WTC11 (cell line): ENCODE measurements around the gene NDUFAF8. TPM values are rescaled to one million over a fixed set of nuclear protein-coding genes. Genes with fewer than 3 reads are reported as not detected.

Experiments used
- ATAC-seq: fragments of 200-7000 bp; cut with Tn5 transposase; 2 replicates; pipeline ENCODE4 v1.10.0; 2021; ENCODE audit warnings: mild to moderate bottlenecking, moderate library complexity
- CTCF ChIA-PET: fragments of 300-600 bp; sonication (Branson Sonifier 250); formaldehyde crosslinking; loops from one replicate; lab custom pipeline; 2021; ENCODE audit warnings: antibody characterized with exemption; lab: Charles Lee
- POLR2A ChIA-PET: fragments of 350-600 bp; sonication (Branson Sonifier 250); formaldehyde crosslinking; loops from one replicate; lab custom pipeline; 2021; ENCODE audit warnings: antibody characterized with exemption; lab: Charles Lee
- DNase-seq: peaks from one replicate; pipeline ENCODE4 v3.0.0; 2021; ENCODE audit warnings: low spot score
- H3K27ac Mint-ChIP-seq: 2 replicates; pipeline ENCODE4 v1.8.0; 2021; ENCODE audit warnings: mixed read lengths
- H3K27me3 Mint-ChIP-seq: 2 replicates; pipeline ENCODE4 v1.8.0; 2021; ENCODE audit warnings: low read depth, mild to moderate bottlenecking, moderate library complexity, mixed read lengths
- H3K36me3 Mint-ChIP-seq: 2 replicates; pipeline ENCODE4 v1.8.0; 2021; ENCODE audit warnings: mixed read lengths
- H3K4me1 Mint-ChIP-seq: 2 replicates; pipeline ENCODE4 v1.8.0; 2022; ENCODE audit warnings: mixed read lengths
- H3K4me3 Mint-ChIP-seq: 2 replicates; pipeline ENCODE4 v1.8.0; 2021; ENCODE audit warnings: mild to moderate bottlenecking, moderate library complexity, mixed read lengths
- H3K9me3 Mint-ChIP-seq: 2 replicates; pipeline ENCODE4 v1.8.0; 2021; ENCODE audit warnings: mixed read lengths
- CTCF ChIP-seq: fragments of 200-600 bp; IDR thresholded peaks from 2 replicates; pipeline ENCODE4 v1.8.0; 2022; ENCODE audit warnings: antibody characterized with exemption
- EMX1 ChIP-seq: fragments of 250-450 bp; sonication (Bioruptor Pico); IDR thresholded peaks from 2 replicates; pipeline ENCODE4 v1.8.0; 2021; ENCODE audit warnings: mild to moderate bottlenecking
- ERG ChIP-seq: fragments of 250-450 bp; sonication (Bioruptor Pico); IDR thresholded peaks from 2 replicates; pipeline ENCODE4 v1.8.0; 2021; ENCODE audit warnings: mild to moderate bottlenecking
- FOXP1 ChIP-seq: sonication (generic); formaldehyde crosslinking; IDR thresholded peaks from 2 replicates; pipeline ENCODE4 v1.8.0; 2022; ENCODE audit warnings: missing genetic modification reagents, mild to moderate bottlenecking, moderate library complexity, borderline replicate concordance
- GTF2I ChIP-seq: fragments of 250-450 bp; sonication (Bioruptor Pico); conservative IDR thresholded peaks from 2 replicates; pipeline ENCODE4 v1.4.0; 2021; ENCODE audit warnings: mild to moderate bottlenecking
- KAT7 ChIP-seq: sonication (generic); formaldehyde crosslinking; IDR thresholded peaks from 2 replicates; pipeline ENCODE4 v1.8.1; 2023; ENCODE audit warnings: missing genetic modification reagents, mild to moderate bottlenecking, borderline replicate concordance
- MLX ChIP-seq: sonication (generic); formaldehyde crosslinking; IDR thresholded peaks from 2 replicates; pipeline ENCODE4 v1.8.1; 2023; ENCODE audit warnings: mild to moderate bottlenecking, missing genetic modification reagents, moderate library complexity
- NFE2L1 ChIP-seq: sonication (generic); formaldehyde crosslinking; IDR thresholded peaks from 2 replicates; pipeline ENCODE4 v1.8.1; 2023; ENCODE audit warnings: missing genetic modification reagents
- NR1H2 ChIP-seq: sonication (generic); formaldehyde crosslinking; IDR thresholded peaks from 2 replicates; pipeline ENCODE4 v1.9.0; 2021; ENCODE audit warnings: mild to moderate bottlenecking, moderate library complexity, missing genetic modification reagents
- RELA ChIP-seq: sonication (generic); formaldehyde crosslinking; IDR thresholded peaks from 2 replicates; pipeline ENCODE4 v1.8.1; 2022; ENCODE audit warnings: missing genetic modification reagents, mild to moderate bottlenecking, borderline replicate concordance
- SP1 ChIP-seq: sonication (generic); formaldehyde crosslinking; conservative IDR thresholded peaks from 2 replicates; pipeline ENCODE4 v1.8.1; 2022; ENCODE audit warnings: missing genetic modification reagents
- TCF7 ChIP-seq: sonication (generic); formaldehyde crosslinking; IDR thresholded peaks from 2 replicates; pipeline ENCODE4 v1.8.0; 2022; ENCODE audit warnings: mild to moderate bottlenecking, low read depth, missing genetic modification reagents, moderate library complexity
- TEAD4 ChIP-seq: sonication (generic); formaldehyde crosslinking; IDR thresholded peaks from 2 replicates; pipeline ENCODE4 v1.8.0; 2022; ENCODE audit warnings: mild to moderate bottlenecking, missing genetic modification reagents
- ZBTB21 ChIP-seq: sonication (generic); formaldehyde crosslinking; IDR thresholded peaks from 2 replicates; pipeline ENCODE4 v1.8.1; 2023; ENCODE audit warnings: mild to moderate bottlenecking, missing genetic modification reagents, borderline replicate concordance
- ZNF232 ChIP-seq: sonication (generic); formaldehyde crosslinking; IDR thresholded peaks from 2 replicates; pipeline ENCODE4 v1.8.0; 2022; ENCODE audit warnings: mild to moderate bottlenecking, missing genetic modification reagents
- ZNF416 ChIP-seq: fragments of 250-450 bp; sonication (Bioruptor Pico); IDR thresholded peaks from 2 replicates; pipeline ENCODE4 v1.9.0; 2021; ENCODE audit warnings: mild to moderate bottlenecking, inconsistent platforms
- total RNA-seq: library from RNA; stranded (reverse); gene quantifications from 3 replicates; pipeline ENCODE4 v1.2.3, GENCODE V29; 2021

The NDUFAF8 gene
- total RNA-seq, 1 experiment from 2014 or later: 73.0 TPM

- CTCF ChIA-PET: interaction anchor here (0.8 to 2.8 kb wide), 3 partner anchors 16 to 242 kb away, joined by 3 to 7 read pairs (median 6); no protein-coding TSS in a partner anchor
- no peaks in the 10 kb centered on the region for H3K27me3 Mint-ChIP-seq
- no peaks in the 10 kb centered on the region for H3K9me3 Mint-ChIP-seq
- H3K27ac Mint-ChIP-seq: peak overlapping the region; percentile 45; the same call in 1 of the 2 replicates
- ATAC-seq (no peak), DNase-seq (no peak)
- TF ChIP-seq NFE2L1: no peak
- 0 out of 2 replicates have a peak, but pooled peaks have one; percentile 32 for TF ChIP-seq RELA (CRISPR knock-in tag)
- POLR2A ChIA-PET: interaction anchor here (0.5 kb wide), 1 partner anchor 265 kb away, joined by 4 read pairs; no protein-coding TSS in a partner anchor
- peaks cover 27% of the 10 kb centered on the region for H3K4me1 Mint-ChIP-seq
- no peak overlapping the region for H3K4me3 Mint-ChIP-seq
- no peaks in the 10 kb centered on the region for H3K36me3 Mint-ChIP-seq
Observed at GRCh38 chr17:81242421-81243332, 3.6 kb downstream of the NDUFAF8 start.

GRCh38 chr17:81243333-81243664 lies 4.2 kb downstream of the NDUFAF8 start:
- H3K36me3 Mint-ChIP-seq: no peaks in the 10 kb centered on the region
- CTCF ChIA-PET: interaction anchor here (1.7 to 2.8 kb wide), 2 partner anchors 15 to 100 kb away, joined by 6 to 7 read pairs; no protein-coding TSS in a partner anchor
- no peak for ATAC-seq
- H3K9me3 Mint-ChIP-seq: no peaks in the 10 kb centered on the region
- POLR2A ChIA-PET: no interaction called here
- H3K4me1 Mint-ChIP-seq: peaks cover 23% of the 10 kb centered on the region
- DNase-seq: no peak
- no peaks in the 10 kb centered on the region for H3K27me3 Mint-ChIP-seq
- no peak overlapping the region for H3K4me3 Mint-ChIP-seq
- H3K27ac Mint-ChIP-seq: no peak overlapping the region
- TF ChIP-seq GTF2I: no peak
- TF ChIP-seq KAT7 (CRISPR knock-in tag): no peak
- no peak for TF ChIP-seq ZNF416 (CRISPR knock-in tag)
- no peak for TF ChIP-seq TEAD4
- TF ChIP-seq ZBTB21 (CRISPR knock-in tag): no peak
- TF ChIP-seq MLX (CRISPR knock-in tag): no peak
- no peak for TF ChIP-seq ERG (CRISPR knock-in tag)
- TF ChIP-seq CTCF: no peak
- no peak for TF ChIP-seq EMX1 (CRISPR knock-in tag)
- TF ChIP-seq ZNF232 (CRISPR knock-in tag): no peak
- TF ChIP-seq, all 79 proteins: peak for 0

GRCh38 chr17:81244358-81245023 lies 5.4 kb downstream of the NDUFAF8 start:
- TF ChIP-seq ZNF416 (CRISPR knock-in tag) (peak; percentile 6; the same call in 1 of the 2 replicates), NR1H2 (CRISPR knock-in tag) (no peak), TCF7 (CRISPR knock-in tag) (0 out of 2 replicates have a peak, but pooled peaks have one; percentile 27), FOXP1 (CRISPR knock-in tag) (peak; percentile 46; the same call in 1 of the 2 replicates), SP1 (CRISPR knock-in tag) (0 out of 2 replicates have a peak, but pooled peaks have one; percentile 26)
- TF ChIP-seq, all 79 proteins: peak for 4
- CTCF ChIA-PET: interaction anchor here (0.7 to 1.0 kb wide), 2 partner anchors 240 to 255 kb away, joined by 4 read pairs; no protein-coding TSS in a partner anchor
- H3K27me3 Mint-ChIP-seq: no peaks in the 10 kb centered on the region
- DNase-seq: no peak
- ATAC-seq: peak; percentile 19
- no peak overlapping the region for H3K27ac Mint-ChIP-seq
- POLR2A ChIA-PET: no interaction called here
- H3K36me3 Mint-ChIP-seq: no peaks in the 10 kb centered on the region
- peaks cover 23% of the 10 kb centered on the region for H3K4me1 Mint-ChIP-seq
- H3K4me3 Mint-ChIP-seq: no peak overlapping the region
- H3K9me3 Mint-ChIP-seq: no peaks in the 10 kb centered on the region
